H9 (cell line): ENCODE data around the gene VSTM4. TPM values are rescaled to one million over a fixed set of nuclear protein-coding genes. Genes with fewer than 3 reads are reported as not detected.

Experiments
- DNase-seq: peaks from one replicate; pipeline ENCODE4 v3.0.0-alpha.2; 2017
- H2AFZ ChIP-seq: one replicate; pipeline ENCODE4 v1.6.1; 2013; ENCODE audit warnings: mild to moderate bottlenecking, low read length, control low read depth, moderate library complexity
- H2AK5ac ChIP-seq: 2 replicates; pipeline ENCODE4 v1.6.1; 2013; ENCODE audit warnings: low read length, control low read depth, mixed read lengths; ENCODE audit not compliant: insufficient read length
- H2BK120ac ChIP-seq: one replicate; pipeline ENCODE4 v1.6.1; 2013; ENCODE audit warnings: low read depth, mild to moderate bottlenecking, low read length, control low read depth, inconsistent platforms; ENCODE audit not compliant: poor library complexity, severe bottlenecking
- H2BK12ac ChIP-seq: 2 replicates; pipeline ENCODE4 v1.6.1; 2013; ENCODE audit warnings: low read length, control low read depth, mixed read lengths, low read depth; ENCODE audit not compliant: insufficient read length
- H2BK15ac ChIP-seq: 2 replicates; pipeline ENCODE4 v1.6.1; 2013; ENCODE audit warnings: low read depth, low read length, control low read depth
- H2BK20ac ChIP-seq: one replicate; pipeline ENCODE4 v1.6.1; 2013; ENCODE audit warnings: low read depth, mild to moderate bottlenecking, low read length, control low read depth, inconsistent platforms; ENCODE audit not compliant: poor library complexity, severe bottlenecking
- H2BK5ac ChIP-seq: 2 replicates; pipeline ENCODE4 v1.6.1; 2013; ENCODE audit warnings: low read length, control low read depth, mixed read lengths; ENCODE audit not compliant: insufficient read length
- H3K14ac ChIP-seq: 2 replicates; pipeline ENCODE4 v1.6.1; 2013; ENCODE audit warnings: low read length, control low read depth; ENCODE audit not compliant: insufficient read depth
- H3K18ac ChIP-seq: 2 replicates; pipeline ENCODE4 v1.6.1; 2013; ENCODE audit warnings: low read depth, mild to moderate bottlenecking, mixed read lengths, low read length, control low read depth; ENCODE audit not compliant: insufficient read length
- H3K23ac ChIP-seq: 2 replicates; pipeline ENCODE4 v1.6.1; 2013; ENCODE audit warnings: low read length, control low read depth, mixed read lengths, low read depth; ENCODE audit not compliant: insufficient read length
- H3K23me2 ChIP-seq: 2 replicates; pipeline ENCODE4 v1.6.1; 2013; ENCODE audit warnings: low read depth, mild to moderate bottlenecking, mixed read lengths, low read length, control low read depth; ENCODE audit not compliant: insufficient read length, poor library complexity, severe bottlenecking
- H3K27ac ChIP-seq: 2 replicates; pipeline ENCODE4 v1.5.1; 2013; ENCODE audit warnings: low read length, control low read depth, mixed read lengths, low read depth; ENCODE audit not compliant: insufficient read length
- H3K27me3 ChIP-seq: 2 replicates; pipeline ENCODE4 v1.6.1; 2013; ENCODE audit warnings: low read length, control low read depth, inconsistent platforms; ENCODE audit not compliant: insufficient read depth
- H3K4ac ChIP-seq: 2 replicates; pipeline ENCODE4 v1.6.1; 2013; ENCODE audit warnings: low read depth, mild to moderate bottlenecking, control low read depth, inconsistent platforms, low read length, moderate library complexity
- H3K4me1 ChIP-seq: 2 replicates; pipeline ENCODE4 v1.6.1; 2013; ENCODE audit warnings: low read length, control low read depth, inconsistent platforms; ENCODE audit not compliant: insufficient read depth
- H3K4me2 ChIP-seq: 2 replicates; pipeline ENCODE4 v1.6.1; 2013; ENCODE audit warnings: low read length, control low read depth, mixed read lengths; ENCODE audit not compliant: insufficient read length, insufficient read depth
- H3K56ac ChIP-seq: 2 replicates; pipeline ENCODE4 v1.6.1; 2013; ENCODE audit warnings: low read depth, mild to moderate bottlenecking, mixed read lengths, low read length, control low read depth; ENCODE audit not compliant: insufficient read length
- H3K79me1 ChIP-seq: 2 replicates; pipeline ENCODE4 v1.6.1; 2013; ENCODE audit warnings: low read depth, mild to moderate bottlenecking, moderate library complexity, low read length, control low read depth, inconsistent platforms; ENCODE audit not compliant: insufficient read depth, poor library complexity, severe bottlenecking
- H3K79me2 ChIP-seq: 2 replicates; pipeline ENCODE4 v1.6.1; 2013; ENCODE audit warnings: low read length, control low read depth, inconsistent platforms; ENCODE audit not compliant: insufficient read depth
- H3K9ac ChIP-seq: 2 replicates; pipeline ENCODE4 v1.6.1; 2013; ENCODE audit warnings: low read length, control low read depth, mixed read lengths; ENCODE audit not compliant: insufficient read length; ENCODE audit errors: extremely low read depth
- H3K9me3 ChIP-seq: one replicate; pipeline ENCODE4 v1.6.1; 2013; ENCODE audit warnings: low read depth, low read length, inconsistent platforms; ENCODE audit not compliant: control insufficient read depth
- H3T11ph ChIP-seq: one replicate; pipeline ENCODE4 v1.6.1; 2013; ENCODE audit warnings: mild to moderate bottlenecking, low read length, control low read depth, inconsistent platforms
- H4K20me1 ChIP-seq: one replicate; pipeline ENCODE4 v1.6.1; 2013; ENCODE audit not compliant: control insufficient read depth, insufficient read length, insufficient read depth
- H4K5ac ChIP-seq: 2 replicates; pipeline ENCODE4 v1.6.1; 2013; ENCODE audit warnings: low read depth, mild to moderate bottlenecking, mixed read lengths, low read length, control low read depth; ENCODE audit not compliant: insufficient read length
- H4K8ac ChIP-seq: replicated peaks from 2 replicates; pipeline ENCODE4 v1.6.1; 2013; ENCODE audit warnings: low read length, control low read depth, mixed read lengths, low read depth; ENCODE audit not compliant: insufficient read length
- H4K91ac ChIP-seq: 2 replicates; pipeline ENCODE4 v1.6.1; 2013; ENCODE audit warnings: low read depth, mild to moderate bottlenecking, moderate library complexity, mixed read lengths, low read length, control low read depth; ENCODE audit not compliant: insufficient read length
- H3K27ac Mint-ChIP-seq, 3 experiments: 2 replicates in 2 of 3; 3 replicates in 1 of 3; pipeline ENCODE4 v1.8.0; 2020 to 2021; ENCODE audit warnings: mixed read lengths in 3 of 3, mild to moderate bottlenecking in 1 of 3, moderate library complexity in 1 of 3
- H3K27me3 Mint-ChIP-seq: 2 replicates; pipeline ENCODE4 v1.8.0; 2021; ENCODE audit warnings: low read depth, mild to moderate bottlenecking, moderate library complexity, mixed read lengths
- H3K36me3 Mint-ChIP-seq, 3 experiments: 2 replicates in 2 of 3; 3 replicates in 1 of 3; pipeline ENCODE4 v1.8.0; 2020 to 2021; ENCODE audit warnings: low read depth in 3 of 3, mixed read lengths in 3 of 3; ENCODE audit not compliant: insufficient read depth in 1 of 3
- H3K4me1 Mint-ChIP-seq, 2 experiments: 2 replicates each; pipeline ENCODE4 v1.8.0; 2020; ENCODE audit warnings: mixed read lengths in 2 of 2
- H3K4me3 Mint-ChIP-seq, 2 experiments: 2 replicates in 1 of 2; 3 replicates in 1 of 2; pipeline ENCODE4 v1.8.0; 2020 to 2021; ENCODE audit warnings: mild to moderate bottlenecking in 2 of 2, mixed read lengths in 2 of 2, moderate library complexity in 1 of 2
- H3K9me3 Mint-ChIP-seq, 2 experiments: 2 replicates in 1 of 2; 3 replicates in 1 of 2; pipeline ENCODE4 v1.8.0; 2020; ENCODE audit warnings: mild to moderate bottlenecking in 2 of 2, mixed read lengths in 2 of 2, moderate library complexity in 1 of 2
- WGBS: extraction: QIAGEN DNeasy Blood & Tissue Kit; methylation state at CpG from one replicate; pipeline ENCODE4 v1.1.7; 2013; ENCODE audit warnings: missing lambda C conversion rate, low lambda C conversion rate, mixed read lengths; ENCODE audit not compliant: insufficient read length; ENCODE audit errors: extremely low coverage; 5-methylcytosine and 5-hydroxymethylcytosine counted together
- total RNA-seq: library from RNA; stranded (reverse); gene quantifications from 2 replicates; pipeline ENCODE4 v1.2.1, GENCODE V29; 2021
- TF ChIP-seq, protein P1 (sequence below): fragments of 200-600 bp; sonication (generic); conservative IDR thresholded peaks from 3 replicates; pipeline ENCODE4 v1.8.0; 2021; ENCODE audit warnings: antibody characterized with exemption, mild to moderate bottlenecking

VSTM4 gene
- total RNA-seq, 1 experiment from 2014 or later, result 0.44 TPM

DNA sequence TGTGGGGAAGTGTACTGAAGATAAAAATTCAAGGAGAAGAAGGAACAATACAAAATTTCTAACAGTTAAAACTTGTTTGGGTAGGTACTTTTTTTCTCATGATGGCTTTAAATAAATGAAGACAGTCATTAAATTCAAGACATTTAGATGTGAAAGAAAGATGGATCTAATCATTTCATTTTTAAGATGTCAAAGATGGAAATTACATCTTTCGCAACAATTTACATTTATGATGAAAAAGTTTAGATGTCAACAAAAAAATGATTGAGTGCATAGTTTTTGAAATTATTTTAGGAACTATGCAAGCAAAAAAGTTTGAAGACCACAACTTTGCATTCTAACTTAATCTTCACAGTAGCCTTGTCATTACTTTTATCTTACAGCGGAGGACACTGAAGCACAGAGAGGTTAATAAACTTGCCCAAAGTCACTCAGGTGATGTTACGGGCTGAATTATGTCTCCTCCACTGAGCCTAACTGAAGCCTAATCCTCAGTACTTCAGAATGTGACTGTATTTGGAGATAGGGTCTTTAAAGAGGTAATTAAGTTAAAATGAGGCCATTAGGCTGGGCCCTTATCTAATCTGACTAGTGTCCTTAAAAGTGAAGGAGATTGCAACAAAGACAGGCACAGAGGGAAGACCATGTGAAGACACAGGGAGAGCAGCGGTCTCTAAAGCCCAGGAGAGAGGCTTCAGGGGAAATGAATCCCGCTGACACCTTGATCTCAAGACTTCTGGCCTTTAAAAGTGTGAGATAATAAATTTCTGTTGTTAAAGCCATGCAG, 48.2 kb downstream of the VSTM4 start:
- Histone ChIP-seq H3K4me1 (no peaks in the 10 kb centered on the region), H4K20me1 (no peaks in the 10 kb centered on the region), H3K56ac (no peak overlapping the region), H3K27me3 (no peaks in the 10 kb centered on the region), H3K4me2 (no peak overlapping the region), H3K23me2 (no peaks in the 10 kb centered on the region), H2AK5ac (no peak overlapping the region), H2BK20ac (no peak overlapping the region), H3T11ph (no peak overlapping the region), H4K8ac (no peak overlapping the region), H3K9ac (no peak overlapping the region), H3K27ac (no peak overlapping the region), H3K23ac (no peak overlapping the region), H3K9me3 (no peaks in the 10 kb centered on the region), H3K79me1 (no peaks in the 10 kb centered on the region), H2BK5ac (no peak overlapping the region), H2BK15ac (no peak overlapping the region), H2AFZ (no peak overlapping the region), H3K4ac (no peak overlapping the region), H3K14ac (no peak overlapping the region), H4K91ac (no peak overlapping the region), H2BK12ac (no peak overlapping the region), H3K18ac (no peak overlapping the region), H4K5ac (no peak overlapping the region), H2BK120ac (no peak overlapping the region), H3K79me2 (no peaks in the 10 kb centered on the region)
- TF ChIP-seq, protein P1, sequence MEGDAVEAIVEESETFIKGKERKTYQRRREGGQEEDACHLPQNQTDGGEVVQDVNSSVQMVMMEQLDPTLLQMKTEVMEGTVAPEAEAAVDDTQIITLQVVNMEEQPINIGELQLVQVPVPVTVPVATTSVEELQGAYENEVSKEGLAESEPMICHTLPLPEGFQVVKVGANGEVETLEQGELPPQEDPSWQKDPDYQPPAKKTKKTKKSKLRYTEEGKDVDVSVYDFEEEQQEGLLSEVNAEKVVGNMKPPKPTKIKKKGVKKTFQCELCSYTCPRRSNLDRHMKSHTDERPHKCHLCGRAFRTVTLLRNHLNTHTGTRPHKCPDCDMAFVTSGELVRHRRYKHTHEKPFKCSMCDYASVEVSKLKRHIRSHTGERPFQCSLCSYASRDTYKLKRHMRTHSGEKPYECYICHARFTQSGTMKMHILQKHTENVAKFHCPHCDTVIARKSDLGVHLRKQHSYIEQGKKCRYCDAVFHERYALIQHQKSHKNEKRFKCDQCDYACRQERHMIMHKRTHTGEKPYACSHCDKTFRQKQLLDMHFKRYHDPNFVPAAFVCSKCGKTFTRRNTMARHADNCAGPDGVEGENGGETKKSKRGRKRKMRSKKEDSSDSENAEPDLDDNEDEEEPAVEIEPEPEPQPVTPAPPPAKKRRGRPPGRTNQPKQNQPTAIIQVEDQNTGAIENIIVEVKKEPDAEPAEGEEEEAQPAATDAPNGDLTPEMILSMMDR, result no peak
- Mint-ChIP-seq H3K4me1 (no peaks in the 10 kb centered on the region), H3K36me3 (peaks cover 5 to 11% (median 7%) of the 10 kb centered on the region in 3 experiments; a peak in 6 of 7 replicates), H3K9me3 (peaks cover 11 to 14% of the 10 kb centered on the region in 2 experiments), H3K4me3 (no peak overlapping the region), H3K27ac (no peak overlapping the region), H3K27me3 (0 out of 2 replicates have a peak, but pooled peaks cover 3% of the 10 kb centered on the region)
- DNase-seq, result no peak
- WGBS, result no CpG with 5 or more reads among the region's 5 CpGs
